Lower leg skin (tissue), 3 donors: ENCODE data around the gene SOCS7.

ENCODE experiments used
- POLR2A ChIP-seq, 2 donors: fragments of 450-650 bp; IDR thresholded peaks; one replicate each; pipeline ENCODE4 v1.6.1; 2016 to 2017; ENCODE audit warnings: antibody characterized with exemption in 2 of 2, mild to moderate bottlenecking in 1 of 2, moderate library complexity in 1 of 2
- TF ChIP-seq, protein P1 (sequence below), 3 donors: fragments of 450-650 bp; IDR thresholded peaks; one replicate each; pipeline ENCODE4 v1.5.1; 2016; ENCODE audit warnings: antibody characterized with exemption in 3 of 3, mild to moderate bottlenecking in 3 of 3, moderate library complexity in 2 of 3

- TF ChIP-seq, protein P1, sequence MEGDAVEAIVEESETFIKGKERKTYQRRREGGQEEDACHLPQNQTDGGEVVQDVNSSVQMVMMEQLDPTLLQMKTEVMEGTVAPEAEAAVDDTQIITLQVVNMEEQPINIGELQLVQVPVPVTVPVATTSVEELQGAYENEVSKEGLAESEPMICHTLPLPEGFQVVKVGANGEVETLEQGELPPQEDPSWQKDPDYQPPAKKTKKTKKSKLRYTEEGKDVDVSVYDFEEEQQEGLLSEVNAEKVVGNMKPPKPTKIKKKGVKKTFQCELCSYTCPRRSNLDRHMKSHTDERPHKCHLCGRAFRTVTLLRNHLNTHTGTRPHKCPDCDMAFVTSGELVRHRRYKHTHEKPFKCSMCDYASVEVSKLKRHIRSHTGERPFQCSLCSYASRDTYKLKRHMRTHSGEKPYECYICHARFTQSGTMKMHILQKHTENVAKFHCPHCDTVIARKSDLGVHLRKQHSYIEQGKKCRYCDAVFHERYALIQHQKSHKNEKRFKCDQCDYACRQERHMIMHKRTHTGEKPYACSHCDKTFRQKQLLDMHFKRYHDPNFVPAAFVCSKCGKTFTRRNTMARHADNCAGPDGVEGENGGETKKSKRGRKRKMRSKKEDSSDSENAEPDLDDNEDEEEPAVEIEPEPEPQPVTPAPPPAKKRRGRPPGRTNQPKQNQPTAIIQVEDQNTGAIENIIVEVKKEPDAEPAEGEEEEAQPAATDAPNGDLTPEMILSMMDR (IDR thresholded peaks at IDR 0.05): no peak
- TF ChIP-seq POLR2A (IDR thresholded peaks at IDR 0.05): no peak
These were observed 67.3 kb downstream of the SOCS7 start for GRCh38 chr17:38418693-38419507.
